ENCODE results near the gene DCHS2. TPM values are rescaled to one million over a fixed set of nuclear protein-coding genes. Genes with fewer than 3 reads are reported as not detected.
"Not testable (repeated sequence)": the region's sequence is repeated elsewhere in the genome, so short reads cannot be mapped to it uniquely, and the experiment has no call there.

The DCHS2 gene
- total RNA-seq, 1 donor from 2014 or later: not detected

DNA sequence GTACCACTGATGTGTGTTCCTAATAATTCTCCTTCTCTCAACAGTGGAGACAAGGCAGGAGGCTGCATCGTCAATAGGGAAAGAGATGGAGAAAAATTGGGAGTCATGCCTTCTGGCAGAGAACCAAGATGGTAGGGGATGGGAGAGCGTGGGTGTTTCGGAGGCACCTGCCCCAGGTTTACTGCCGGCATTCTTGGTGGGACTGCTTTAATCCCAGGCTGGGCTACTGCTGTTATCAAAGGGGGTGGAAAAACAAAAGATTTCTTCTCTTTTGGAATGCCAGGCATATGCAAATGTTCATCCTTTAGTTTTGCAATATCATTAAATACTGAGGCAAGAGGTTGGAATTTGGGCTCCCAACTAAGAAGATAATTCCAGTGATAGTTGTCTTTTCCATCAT lies 257.0 kb downstream of the DCHS2 start:
- H3K27ac ChIP-seq: no peak overlapping the region
- DNase-seq (ENCODE audit: low spot score in 2 of 2): no peak
- H3K9me3 ChIP-seq: no peaks in the 10 kb centered on the region
- no peak overlapping the region for H3K4me3 ChIP-seq
- H3K36me3 ChIP-seq: no peaks in the 10 kb centered on the region
- TF ChIP-seq, protein P1, sequence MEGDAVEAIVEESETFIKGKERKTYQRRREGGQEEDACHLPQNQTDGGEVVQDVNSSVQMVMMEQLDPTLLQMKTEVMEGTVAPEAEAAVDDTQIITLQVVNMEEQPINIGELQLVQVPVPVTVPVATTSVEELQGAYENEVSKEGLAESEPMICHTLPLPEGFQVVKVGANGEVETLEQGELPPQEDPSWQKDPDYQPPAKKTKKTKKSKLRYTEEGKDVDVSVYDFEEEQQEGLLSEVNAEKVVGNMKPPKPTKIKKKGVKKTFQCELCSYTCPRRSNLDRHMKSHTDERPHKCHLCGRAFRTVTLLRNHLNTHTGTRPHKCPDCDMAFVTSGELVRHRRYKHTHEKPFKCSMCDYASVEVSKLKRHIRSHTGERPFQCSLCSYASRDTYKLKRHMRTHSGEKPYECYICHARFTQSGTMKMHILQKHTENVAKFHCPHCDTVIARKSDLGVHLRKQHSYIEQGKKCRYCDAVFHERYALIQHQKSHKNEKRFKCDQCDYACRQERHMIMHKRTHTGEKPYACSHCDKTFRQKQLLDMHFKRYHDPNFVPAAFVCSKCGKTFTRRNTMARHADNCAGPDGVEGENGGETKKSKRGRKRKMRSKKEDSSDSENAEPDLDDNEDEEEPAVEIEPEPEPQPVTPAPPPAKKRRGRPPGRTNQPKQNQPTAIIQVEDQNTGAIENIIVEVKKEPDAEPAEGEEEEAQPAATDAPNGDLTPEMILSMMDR (IDR thresholded peaks at IDR 0.05): no peak
- H3K27me3 ChIP-seq: no peaks in the 10 kb centered on the region
- no peaks in the 10 kb centered on the region for H3K4me1 ChIP-seq
- intact Hi-C loops (cut with DNase I): no loop called here

GRCh38 chr4:154231806-154232478 lies 259.7 kb downstream of the DCHS2 start:
- DNase-seq (ENCODE audit: low spot score in 2 of 2): no peak
- Histone ChIP-seq H3K9me3 (no peaks in the 10 kb centered on the region), H3K4me1 (no peaks in the 10 kb centered on the region), H3K27ac (no peak overlapping the region), H3K4me3 (no peak overlapping the region), H3K27me3 (no peaks in the 10 kb centered on the region), H3K36me3 (no peaks in the 10 kb centered on the region)
- intact Hi-C loops (cut with DNase I): no loop called here
- TF ChIP-seq, protein P1 (IDR thresholded peaks at IDR 0.05): no peak

DNA sequence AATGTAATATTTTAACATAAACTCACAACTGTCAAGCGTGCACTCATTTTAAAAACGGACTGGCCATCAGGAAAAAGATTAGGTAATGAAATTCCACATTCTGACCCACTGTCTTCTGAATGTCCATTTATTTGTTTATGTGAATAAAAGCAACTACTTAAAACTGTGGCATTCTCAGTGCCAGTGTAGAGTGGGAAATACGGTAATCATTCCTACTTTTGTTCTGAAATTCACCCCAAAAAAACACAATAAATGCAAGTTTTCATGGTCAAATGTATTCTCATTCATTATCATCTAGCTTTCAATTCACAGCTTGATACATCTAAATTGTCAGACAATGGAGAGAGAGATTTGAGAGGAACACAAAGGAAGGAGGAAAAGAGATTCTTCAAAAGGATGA lies 260.9 kb downstream of the DCHS2 start:
- H3K4me1 ChIP-seq: no peaks in the 10 kb centered on the region
- intact Hi-C loops (cut with DNase I): no loop called here
- TF ChIP-seq, protein P1 (IDR thresholded peaks at IDR 0.05): no peak
- H3K4me3 ChIP-seq: no peak overlapping the region
- H3K27me3 ChIP-seq: no peaks in the 10 kb centered on the region
- no peak for DNase-seq (ENCODE audit: low spot score in 2 of 2)
- no peaks in the 10 kb centered on the region for H3K36me3 ChIP-seq
- no peaks in the 10 kb centered on the region for H3K9me3 ChIP-seq
- H3K27ac ChIP-seq: no peak overlapping the region

GRCh38 chr4:154230091-154230490 lies 261.5 kb downstream of the DCHS2 start:
- Histone ChIP-seq H3K27ac (no peak overlapping the region), H3K36me3 (no peaks in the 10 kb centered on the region), H3K9me3 (no peaks in the 10 kb centered on the region), H3K4me1 (no peaks in the 10 kb centered on the region), H3K27me3 (no peaks in the 10 kb centered on the region), H3K4me3 (no peak overlapping the region)
- intact Hi-C loops (cut with DNase I): no loop called here
- TF ChIP-seq, protein P1 (IDR thresholded peaks at IDR 0.05): no peak
- DNase-seq (ENCODE audit: low spot score in 2 of 2): no peak

DNA sequence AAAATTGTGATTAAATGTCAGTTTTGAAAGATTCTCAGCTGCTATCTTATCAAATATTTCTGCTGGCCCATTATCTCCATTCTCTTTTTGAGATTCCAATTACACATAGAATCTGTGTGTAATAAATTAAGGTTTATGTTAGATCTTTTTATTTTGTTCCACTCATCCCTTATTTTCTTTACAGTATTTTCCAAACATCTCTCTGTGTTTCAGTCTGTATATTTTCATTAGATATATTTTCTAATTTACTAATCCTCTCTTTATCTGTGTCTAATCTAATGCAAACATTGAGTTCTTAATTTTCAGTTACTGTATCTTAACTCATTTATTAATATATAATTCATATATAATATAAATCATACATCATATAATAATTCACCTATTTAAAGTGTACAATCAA lies 268.7 kb downstream of the DCHS2 start:
- intact Hi-C loops (cut with DNase I): no loop called here
- Histone ChIP-seq H3K36me3 (no peaks in the 10 kb centered on the region), H3K9me3 (peaks cover 0 to 11% of the 10 kb centered on the region in 2 donors), H3K4me3 (no peak overlapping the region), H3K27me3 (no peaks in the 10 kb centered on the region), H3K27ac (no peak overlapping the region), H3K4me1 (no peaks in the 10 kb centered on the region)
- no peak for DNase-seq (ENCODE audit: low spot score in 2 of 2)
- TF ChIP-seq, protein P1 (IDR thresholded peaks at IDR 0.05): no peak

GRCh38 chr4:154218051-154218450 lies 273.5 kb downstream of the DCHS2 start:
- no peaks in the 10 kb centered on the region for H3K4me1 ChIP-seq
- H3K27me3 ChIP-seq: no peaks in the 10 kb centered on the region
- H3K4me3 ChIP-seq: no peak overlapping the region
- H3K36me3 ChIP-seq: no peaks in the 10 kb centered on the region
- intact Hi-C loops (cut with DNase I): no loop called here
- no peak overlapping the region for H3K27ac ChIP-seq
- TF ChIP-seq, protein P1 (IDR thresholded peaks at IDR 0.05): no peak
- H3K9me3 ChIP-seq: peaks cover 0 to 6% of the 10 kb centered on the region in 2 donors
- no peak for DNase-seq (ENCODE audit: low spot score in 2 of 2)

GRCh38 chr4:154217384-154217783 lies 274.2 kb downstream of the DCHS2 start:
- not testable (repeated sequence) for H3K27ac ChIP-seq

More at GRCh38 chr4:154217384-154217783, 274.2 kb downstream of the DCHS2 start:
- H3K4me1 ChIP-seq; intact Hi-C loops (cut with DNase I); H3K27me3 ChIP-seq; H3K36me3 ChIP-seq; H3K9me3 ChIP-seq; DNase-seq (ENCODE audit: low spot score in 2 of 2); H3K4me3 ChIP-seq: not testable (repeated sequence)
